ENCODE results near the gene LAMP1.
"Not testable (repeated sequence)": the region's sequence is repeated elsewhere in the genome, so short reads cannot be mapped to it uniquely, and the experiment has no call there.

The LAMP1 gene

DNA sequence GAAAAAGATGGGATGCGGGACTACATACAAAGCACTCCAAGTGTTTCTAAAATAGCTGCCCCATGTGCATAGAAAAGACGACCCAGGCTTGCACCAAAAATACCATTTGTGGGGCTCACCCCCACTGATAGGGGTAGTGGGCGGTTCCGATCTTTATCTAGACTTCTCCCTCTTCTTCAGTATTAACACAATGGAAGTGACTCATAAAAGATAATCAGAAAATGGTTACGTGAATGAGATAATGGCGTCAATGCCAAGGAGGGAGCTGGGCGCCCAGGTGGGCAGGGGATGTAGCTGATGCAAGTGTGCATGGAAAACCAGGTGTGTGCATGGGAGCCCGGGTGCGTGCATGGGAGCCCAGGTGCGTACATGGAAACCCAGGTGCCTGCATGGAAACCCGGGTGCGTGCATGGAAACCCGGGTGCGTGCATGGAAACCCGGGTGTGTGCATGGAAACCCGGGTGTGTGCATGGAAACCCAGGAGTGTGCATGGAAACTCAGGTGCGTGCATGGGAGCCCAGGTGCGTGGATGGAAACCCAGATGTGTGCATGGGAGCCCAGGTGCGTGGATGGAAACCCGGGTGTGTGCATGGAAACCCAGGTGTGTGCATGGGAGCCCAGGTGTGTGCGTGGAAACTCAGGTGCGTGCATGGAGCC lies 32.7 kb downstream of the LAMP1 start:
- no peak overlapping the region for H3K27ac Mint-ChIP-seq
- no peak overlapping the region for H3K4me3 Mint-ChIP-seq
- no peaks in the 10 kb centered on the region for H3K9me3 Mint-ChIP-seq (ENCODE audit: low read depth)
- H3K36me3 Mint-ChIP-seq = no peaks in the 10 kb centered on the region
- H3K4me1 Mint-ChIP-seq (ENCODE audit: low read depth) = peaks cover 7% of the 10 kb centered on the region
- no peaks in the 10 kb centered on the region for H3K27me3 Mint-ChIP-seq

GRCh38 chr13:113332615-113333014 lies 35.6 kb downstream of the LAMP1 start:
- H3K9me3 Mint-ChIP-seq (ENCODE audit: low read depth) = no peaks in the 10 kb centered on the region
- H3K36me3 Mint-ChIP-seq = no peaks in the 10 kb centered on the region
- H3K4me1 Mint-ChIP-seq (ENCODE audit: low read depth) = peaks cover 7% of the 10 kb centered on the region
- H3K4me3 Mint-ChIP-seq = no peak overlapping the region
- no peak overlapping the region for H3K27ac Mint-ChIP-seq
- peaks cover 4% of the 10 kb centered on the region for H3K27me3 Mint-ChIP-seq

DNA sequence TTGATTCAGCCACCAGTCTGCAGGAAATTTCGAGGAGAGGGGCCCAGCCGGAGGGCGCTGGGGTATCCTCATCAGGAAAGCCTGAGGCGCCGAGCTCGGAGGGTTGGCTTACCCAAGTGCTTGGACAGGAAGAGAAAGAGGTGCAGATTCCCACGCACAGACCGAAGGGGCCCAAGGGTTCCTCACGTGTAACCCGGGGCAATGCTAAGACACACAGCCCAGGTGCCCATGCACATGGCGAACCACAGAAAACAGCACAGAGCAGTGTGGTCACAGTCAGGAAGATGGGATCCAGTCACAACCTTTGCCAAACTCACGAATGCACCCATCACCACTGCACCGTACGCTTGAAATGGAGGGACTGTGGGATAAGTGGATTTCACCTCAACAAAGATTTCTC lies 36.0 kb downstream of the LAMP1 start:
- Mint-ChIP-seq H3K4me1 (ENCODE audit: low read depth) (peaks cover 7% of the 10 kb centered on the region), H3K4me3 (no peak overlapping the region), H3K27me3 (peaks cover 4% of the 10 kb centered on the region), H3K27ac (no peak overlapping the region), H3K9me3 (ENCODE audit: low read depth) (no peaks in the 10 kb centered on the region), H3K36me3 (no peaks in the 10 kb centered on the region)

- Mint-ChIP-seq H3K4me1 (ENCODE audit: low read depth) (no peaks in the 10 kb centered on the region), H3K4me3 (no peak overlapping the region), H3K9me3 (ENCODE audit: low read depth) (no peaks in the 10 kb centered on the region), H3K27ac (no peak overlapping the region), H3K27me3 (peaks cover 4% of the 10 kb centered on the region), H3K36me3 (no peaks in the 10 kb centered on the region)
These were observed 40.5 kb downstream of the LAMP1 start for GRCh38 chr13:113337556-113337955.

DNA sequence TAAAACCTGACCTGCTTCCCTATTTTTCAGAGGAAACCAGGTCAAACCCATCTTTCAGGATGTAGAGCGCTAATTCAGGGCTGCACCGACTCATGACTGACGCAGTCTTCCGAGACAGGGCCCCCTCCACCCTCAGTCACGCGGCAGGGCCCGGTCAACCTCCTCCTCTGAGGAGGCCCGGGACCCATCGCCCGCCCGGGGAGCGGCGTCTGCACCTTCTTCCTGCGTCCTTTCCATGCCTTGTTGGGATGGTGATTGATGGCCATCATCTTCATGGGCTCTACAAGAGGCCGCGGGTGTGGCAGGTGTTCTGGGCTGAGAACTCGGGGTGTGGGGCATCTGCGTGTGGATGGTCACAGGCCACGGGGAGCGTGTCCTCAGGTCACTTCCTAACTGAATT lies 40.9 kb downstream of the LAMP1 start:
- H3K27ac Mint-ChIP-seq = no peak overlapping the region
- no peaks in the 10 kb centered on the region for H3K9me3 Mint-ChIP-seq (ENCODE audit: low read depth)
- H3K27me3 Mint-ChIP-seq = peaks cover 4% of the 10 kb centered on the region
- no peaks in the 10 kb centered on the region for H3K4me1 Mint-ChIP-seq (ENCODE audit: low read depth)
- H3K4me3 Mint-ChIP-seq = no peak overlapping the region
- H3K36me3 Mint-ChIP-seq = no peaks in the 10 kb centered on the region

DNA sequence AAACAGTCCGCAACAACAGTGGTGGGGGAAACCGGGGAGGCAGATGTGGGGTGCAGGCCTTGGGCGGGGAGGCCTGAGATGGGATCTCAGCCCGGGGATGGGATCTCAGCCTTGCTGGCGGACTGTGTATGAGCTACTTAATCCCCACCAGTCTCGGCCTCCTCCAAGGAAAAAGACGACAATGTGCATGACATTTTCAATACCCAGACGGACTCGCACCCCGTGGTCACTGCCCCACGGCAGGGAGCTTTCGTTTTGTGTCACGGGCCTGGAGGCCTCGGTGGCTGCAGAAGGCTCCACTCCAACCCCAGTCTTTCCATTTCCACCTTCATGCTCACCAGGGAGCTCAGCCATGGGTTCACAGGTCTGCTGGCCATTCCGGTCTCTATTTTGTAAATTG lies 41.4 kb downstream of the LAMP1 start:
- H3K4me3 Mint-ChIP-seq = no peak overlapping the region
- H3K36me3 Mint-ChIP-seq = no peaks in the 10 kb centered on the region
- no peaks in the 10 kb centered on the region for H3K9me3 Mint-ChIP-seq (ENCODE audit: low read depth)
- no peak overlapping the region for H3K27ac Mint-ChIP-seq
- H3K4me1 Mint-ChIP-seq (ENCODE audit: low read depth) = no peaks in the 10 kb centered on the region
- H3K27me3 Mint-ChIP-seq = peaks cover 4% of the 10 kb centered on the region

- Mint-ChIP-seq H3K4me3 (no peak overlapping the region), H3K4me1 (ENCODE audit: low read depth) (no peaks in the 10 kb centered on the region)
These were observed 46.0 kb downstream of the LAMP1 start for GRCh38 chr13:113342820-113343691.

DNA sequence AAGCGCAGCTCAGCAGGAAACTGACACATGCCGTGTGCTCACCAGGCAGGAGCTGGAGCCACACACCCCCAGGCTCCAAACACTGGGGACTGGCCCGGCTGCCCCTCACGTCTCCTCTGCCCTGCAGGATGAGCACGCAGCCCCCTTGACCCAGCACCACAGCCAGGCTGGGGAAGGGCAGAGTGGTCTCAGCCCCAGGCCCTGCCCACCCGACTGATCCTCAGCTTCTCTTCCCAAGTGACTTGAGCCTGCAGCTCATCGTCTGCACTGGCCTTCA lies 46.6 kb downstream of the LAMP1 start:
- Mint-ChIP-seq H3K27ac (no peak overlapping the region), H3K4me3 (no peak overlapping the region), H3K4me1 (ENCODE audit: low read depth) (no peaks in the 10 kb centered on the region), H3K9me3 (ENCODE audit: low read depth) (no peaks in the 10 kb centered on the region), H3K36me3 (peaks cover 2% of the 10 kb centered on the region), H3K27me3 (no peaks in the 10 kb centered on the region)

More at GRCh38 chr13:113342820-113343691, 46.0 kb downstream of the LAMP1 start:
- Mint-ChIP-seq H3K9me3 (ENCODE audit: low read depth) (no peaks in the 10 kb centered on the region), H3K36me3 (peaks cover 2% of the 10 kb centered on the region), H3K27ac (no peak overlapping the region), H3K27me3 (no peaks in the 10 kb centered on the region)

DNA sequence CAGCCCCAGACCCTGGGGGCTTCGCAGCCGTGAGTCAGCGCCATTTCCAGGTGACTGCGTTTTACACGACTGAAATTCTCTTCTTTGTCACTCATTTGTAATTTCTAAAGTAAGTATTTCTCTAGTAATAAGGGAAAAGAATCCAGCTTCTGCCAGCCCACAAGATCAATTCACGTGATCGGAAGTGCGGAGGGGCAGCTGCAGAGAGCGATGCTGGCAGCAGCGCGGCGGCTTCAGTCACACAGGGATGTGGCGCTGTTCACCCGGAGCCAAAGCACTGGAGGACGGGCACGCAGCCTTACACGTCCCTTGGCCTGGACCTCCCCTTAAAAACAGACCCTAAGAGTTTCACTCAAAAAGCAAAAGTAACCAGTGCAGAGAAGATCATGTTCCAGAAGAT lies 48.4 kb downstream of the LAMP1 start:
- Mint-ChIP-seq H3K27ac (no peak overlapping the region), H3K9me3 (ENCODE audit: low read depth) (no peaks in the 10 kb centered on the region), H3K36me3 (peaks cover 2% of the 10 kb centered on the region), H3K4me1 (ENCODE audit: low read depth) (no peaks in the 10 kb centered on the region), H3K4me3 (no peak overlapping the region), H3K27me3 (no peaks in the 10 kb centered on the region)

DNA sequence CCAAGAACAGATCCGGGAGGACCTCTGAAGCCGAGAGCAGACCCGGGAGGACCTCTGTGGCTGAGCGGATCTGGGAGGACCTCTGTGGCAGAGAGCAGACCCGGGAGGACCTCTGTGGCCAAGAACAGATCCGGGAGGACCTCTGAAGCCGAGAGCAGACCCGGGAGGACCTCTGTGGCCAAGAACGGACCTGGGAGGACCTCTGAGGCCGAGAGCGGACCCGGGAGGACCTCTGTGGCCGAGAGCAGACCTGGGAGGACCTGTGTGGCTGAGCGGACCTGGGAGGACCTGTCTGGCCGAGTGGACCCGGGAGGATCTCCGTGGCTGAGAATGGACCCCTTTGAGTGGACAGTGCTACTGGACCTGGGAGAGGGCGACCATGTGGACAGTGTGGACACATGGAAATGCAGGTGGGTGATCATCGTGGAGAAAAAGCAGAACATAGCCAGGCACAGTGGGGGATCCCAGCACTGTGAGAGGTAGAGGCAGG lies 50.7 kb downstream of the LAMP1 start:
- H3K4me3 Mint-ChIP-seq; H3K4me1 Mint-ChIP-seq (ENCODE audit: low read depth); H3K36me3 Mint-ChIP-seq; H3K9me3 Mint-ChIP-seq (ENCODE audit: low read depth); H3K27me3 Mint-ChIP-seq; H3K27ac Mint-ChIP-seq: not testable (repeated sequence)

- no peaks in the 10 kb centered on the region for H3K9me3 Mint-ChIP-seq (ENCODE audit: low read depth)
- no peaks in the 10 kb centered on the region for H3K27me3 Mint-ChIP-seq
- peaks cover 2% of the 10 kb centered on the region for H3K36me3 Mint-ChIP-seq
- no peaks in the 10 kb centered on the region for H3K4me1 Mint-ChIP-seq (ENCODE audit: low read depth)
- H3K27ac Mint-ChIP-seq = no peak overlapping the region
- H3K4me3 Mint-ChIP-seq = no peak overlapping the region
These were observed 51.6 kb downstream of the LAMP1 start for GRCh38 chr13:113348591-113348990.

DNA sequence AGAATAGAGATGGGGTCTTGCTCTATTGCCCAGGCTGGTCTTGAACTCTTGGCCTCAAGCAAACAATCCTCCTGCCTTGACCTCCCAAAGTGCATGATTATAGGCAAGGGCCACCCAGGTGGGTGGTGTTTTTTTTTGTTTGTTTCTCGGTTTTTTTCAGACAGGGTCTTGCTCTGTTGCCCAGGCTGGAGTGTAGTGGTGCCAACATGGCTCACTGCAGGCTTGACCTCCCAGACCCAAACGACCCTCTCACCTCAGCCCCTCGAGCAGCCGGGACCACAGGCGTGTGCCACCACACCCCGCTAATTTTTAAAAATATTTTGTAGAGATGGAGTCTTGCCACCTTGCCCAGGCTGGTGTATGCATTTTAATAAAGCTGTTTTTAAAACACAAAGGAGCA lies 52.0 kb downstream of the LAMP1 start:
- Mint-ChIP-seq H3K9me3 (ENCODE audit: low read depth) (no peaks in the 10 kb centered on the region), H3K4me1 (ENCODE audit: low read depth) (no peaks in the 10 kb centered on the region), H3K27ac (no peak overlapping the region), H3K27me3 (no peaks in the 10 kb centered on the region), H3K4me3 (no peak overlapping the region), H3K36me3 (peaks cover 2% of the 10 kb centered on the region)

DNA sequence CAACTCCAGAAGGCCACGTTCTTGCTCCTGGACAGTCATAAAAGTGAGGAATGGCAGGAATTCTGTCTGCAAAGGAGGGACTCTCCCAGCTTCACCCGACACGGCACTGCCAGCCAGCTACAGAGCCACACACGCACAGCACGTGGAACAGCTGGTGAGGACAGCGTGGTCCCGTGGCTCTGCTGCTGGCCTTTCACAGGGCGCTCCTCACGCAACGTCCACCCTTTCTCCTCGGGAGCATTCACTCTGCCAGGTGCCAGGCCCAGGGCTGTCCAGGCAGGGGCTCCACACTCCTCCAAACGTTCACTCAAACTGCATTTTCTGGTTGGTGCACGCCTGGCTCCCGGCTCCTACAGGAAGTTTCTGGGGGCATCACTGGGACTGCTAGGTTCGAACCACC lies 52.5 kb downstream of the LAMP1 start:
- Mint-ChIP-seq H3K27me3 (no peaks in the 10 kb centered on the region), H3K9me3 (ENCODE audit: low read depth) (no peaks in the 10 kb centered on the region), H3K4me1 (ENCODE audit: low read depth) (no peaks in the 10 kb centered on the region), H3K36me3 (peaks cover 2% of the 10 kb centered on the region), H3K27ac (no peak overlapping the region), H3K4me3 (no peak overlapping the region)

DNA sequence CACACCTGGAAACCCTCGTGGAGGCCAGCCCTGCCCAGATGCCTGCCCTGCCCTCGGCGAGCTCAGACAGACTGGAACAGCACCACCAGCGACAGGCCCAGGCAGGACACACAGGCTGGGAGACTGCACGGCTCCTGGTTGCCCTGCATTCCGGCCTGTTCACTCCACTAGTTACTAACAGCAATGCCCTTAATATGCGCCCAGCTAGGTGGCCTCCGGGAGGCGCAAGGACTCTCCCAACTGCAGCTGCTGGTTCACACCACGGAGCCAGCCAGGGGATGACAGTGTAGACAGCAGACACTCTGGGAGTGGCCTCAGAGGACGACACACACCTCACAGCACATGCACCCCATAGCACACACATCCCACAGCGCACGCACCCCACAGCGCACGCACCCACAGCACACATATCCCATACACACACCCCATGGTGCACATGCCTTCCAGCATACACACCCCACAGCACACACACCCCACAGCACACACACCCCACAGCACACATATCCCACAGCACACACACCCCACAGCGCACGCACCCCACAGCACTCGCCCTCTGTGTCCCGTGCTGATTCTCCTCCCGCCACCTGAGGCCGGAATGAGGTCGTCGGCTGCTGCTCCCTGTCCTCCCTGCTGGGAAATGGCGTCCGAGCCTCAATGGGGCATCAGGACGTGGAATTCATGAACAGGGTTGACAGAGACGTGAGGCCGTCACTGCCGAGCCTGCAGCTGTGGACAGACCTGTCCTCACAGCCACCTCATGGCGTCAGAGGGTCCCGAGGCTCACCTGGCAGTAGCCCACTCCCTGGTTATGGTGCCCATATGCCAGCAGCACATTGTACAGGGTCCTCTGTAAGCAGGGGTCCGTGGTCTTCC lies 53.3 kb downstream of the LAMP1 start:
- Mint-ChIP-seq H3K36me3 (no peaks in the 10 kb centered on the region), H3K9me3 (ENCODE audit: low read depth) (no peaks in the 10 kb centered on the region), H3K4me3 (no peak overlapping the region), H3K27ac (no peak overlapping the region), H3K4me1 (ENCODE audit: low read depth) (no peaks in the 10 kb centered on the region), H3K27me3 (no peaks in the 10 kb centered on the region)

DNA sequence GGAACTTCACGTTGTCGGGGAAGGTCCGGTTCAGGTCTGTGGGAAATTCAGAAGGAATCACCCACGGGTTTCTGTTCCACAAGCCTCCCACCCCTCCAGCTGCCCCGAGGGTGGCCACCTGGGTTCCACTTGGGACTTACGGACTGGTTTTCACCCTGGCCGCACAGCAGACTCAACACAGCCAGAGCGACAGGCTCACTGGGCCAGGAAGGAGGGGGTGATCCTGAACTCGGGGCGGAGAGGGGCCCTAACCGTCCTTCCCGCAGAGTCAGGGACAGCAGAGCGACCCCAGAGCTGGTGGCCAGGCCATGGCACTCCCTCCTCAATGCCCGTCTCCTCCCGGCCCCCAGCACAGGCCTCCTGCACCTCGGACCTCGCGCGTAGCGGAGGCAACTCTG lies 53.9 kb downstream of the LAMP1 start:
- no peaks in the 10 kb centered on the region for H3K27me3 Mint-ChIP-seq
- H3K36me3 Mint-ChIP-seq = no peaks in the 10 kb centered on the region
- H3K9me3 Mint-ChIP-seq (ENCODE audit: low read depth) = no peaks in the 10 kb centered on the region
- H3K4me3 Mint-ChIP-seq = no peak overlapping the region
- H3K27ac Mint-ChIP-seq = no peak overlapping the region
- no peaks in the 10 kb centered on the region for H3K4me1 Mint-ChIP-seq (ENCODE audit: low read depth)

Data from activated naive CD8-positive, alpha-beta T cell (primary cell).